Caco-2 (cell line): Measurements from ENCODE around the gene SPOP. TPM values are rescaled to one million over a fixed set of nuclear protein-coding genes. Genes with fewer than 3 reads are reported as not detected.

Source experiments
- BruUV-seq: library from RNA; stranded (reverse); fragments of 400-500 nt; replicated peaks from 2 replicates; lab custom pipeline; 2021; lab: Mats Ljungman, UMichigan
- CTCF ChIA-PET: fragments of 300-600 bp; sonication (Branson Sonifier 250); formaldehyde crosslinking; loops from one replicate; lab custom pipeline; 2022; ENCODE audit warnings: antibody characterized with exemption; lab: Charles Lee
- POLR2A ChIA-PET: fragments of 300-600 bp; sonication (Branson Sonifier 250); formaldehyde crosslinking; loops from one replicate; lab custom pipeline; 2022; ENCODE audit warnings: antibody characterized with exemption; lab: Charles Lee
- DNase-seq, 2 experiments: peaks; one replicate each; pipeline versions ENCODE4 v3.0.0 to v3.0.0-alpha.2; 2020 to 2022
- H3K27me3 ChIP-seq: replicated peaks from 2 replicates; pipeline ENCODE4 v1.6.0; 2011; ENCODE audit warnings: low read length; ENCODE audit not compliant: control insufficient read depth, insufficient read depth
- H3K36me3 ChIP-seq: 2 replicates; pipeline ENCODE4 v1.5.1; 2011; ENCODE audit warnings: low read length; ENCODE audit not compliant: control insufficient read depth, insufficient read depth
- H3K4me1 ChIP-seq: fragments of 250-450 bp; sonication (Bioruptor Pico); 2 replicates; pipeline ENCODE4 v1.5.1; 2020; ENCODE audit warnings: mild to moderate bottlenecking
- H3K4me3 ChIP-seq: 2 replicates; pipeline ENCODE4 v1.5.1; 2011; ENCODE audit warnings: low read depth, mild to moderate bottlenecking, control low read depth, low read length
- H3K9me3 ChIP-seq: fragments of 250-450 bp; sonication (Bioruptor Pico); 2 replicates; pipeline ENCODE4 v1.5.1; 2020; ENCODE audit warnings: mild to moderate bottlenecking, moderate library complexity
- H3K27ac Mint-ChIP-seq: one replicate; pipeline ENCODE4 v1.8.0; 2022; ENCODE audit warnings: mixed read lengths; ENCODE audit not compliant: unreplicated experiment
- H3K27me3 Mint-ChIP-seq: one replicate; pipeline ENCODE4 v1.8.0; 2022; ENCODE audit warnings: mixed read lengths; ENCODE audit not compliant: insufficient read depth, unreplicated experiment
- H3K36me3 Mint-ChIP-seq: one replicate; pipeline ENCODE4 v1.8.0; 2022; ENCODE audit warnings: mild to moderate bottlenecking, mixed read lengths; ENCODE audit not compliant: insufficient read depth, unreplicated experiment
- H3K4me1 Mint-ChIP-seq: one replicate; pipeline ENCODE4 v1.8.0; 2022; ENCODE audit warnings: low read depth, mixed read lengths; ENCODE audit not compliant: unreplicated experiment
- H3K4me3 Mint-ChIP-seq: one replicate; pipeline ENCODE4 v1.8.0; 2022; ENCODE audit warnings: mild to moderate bottlenecking, moderate library complexity, mixed read lengths; ENCODE audit not compliant: unreplicated experiment
- H3K9me3 Mint-ChIP-seq: one replicate; pipeline ENCODE4 v1.8.0; 2022; ENCODE audit warnings: mixed read lengths; ENCODE audit not compliant: unreplicated experiment
- intact Hi-C: fragments of 100-400 bp; cut with micrococcal nuclease; formaldehyde crosslinking; loops from one replicate; pipeline ENCODE4 v1.10.0; 2022; ENCODE audit not compliant: unreplicated experiment
- total RNA-seq: library from RNA; stranded (reverse); gene quantifications from 2 replicates; pipeline ENCODE4 v1.2.3, GENCODE V29; 2022
- TF ChIP-seq, protein P1 (sequence below), 2 experiments: fragments of 200-600 bp in 1 of 2; IDR thresholded peaks; 1 replicate in 1 of 2; 2 replicates in 1 of 2; pipeline versions ENCODE4 v1.5.1 to v1.8.0; 2011 to 2022; ENCODE audit warnings: antibody characterized with exemption in 1 of 2, control low read depth in 1 of 2, inconsistent platforms in 1 of 2, low read depth in 1 of 2, low read length in 1 of 2, mild to moderate bottlenecking in 1 of 2, moderate library complexity in 1 of 2; ENCODE audit not compliant: insufficient read depth in 1 of 2, severe bottlenecking in 1 of 2, unreplicated experiment in 1 of 2

The SPOP gene
- total RNA-seq, 1 experiment from 2014 or later = 70.2 TPM

DNA sequence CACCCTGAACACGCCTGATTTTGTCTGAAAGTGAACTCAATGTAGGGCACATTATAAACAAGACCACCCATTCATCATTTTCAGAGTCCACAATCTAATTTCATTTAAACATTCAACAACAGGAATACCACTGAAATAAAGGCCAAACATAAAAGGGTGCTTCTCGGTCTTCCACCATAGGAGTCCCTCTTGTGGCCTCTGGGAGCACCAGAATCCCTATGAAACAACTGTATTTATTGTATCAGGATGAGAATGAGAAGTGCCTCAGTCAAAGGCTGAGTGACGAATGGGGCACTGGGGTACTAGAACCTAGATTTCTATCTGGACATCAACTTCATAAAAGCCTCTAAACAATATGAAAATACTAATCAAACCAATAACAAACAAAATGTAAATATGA is 61.8 kb downstream of the SPOP start:
- H3K27ac Mint-ChIP-seq = no peak overlapping the region
- Histone ChIP-seq H3K27me3 (no peaks in the 10 kb centered on the region), H3K9me3 (no peaks in the 10 kb centered on the region), H3K36me3 (peaks cover 10% of the 10 kb centered on the region), H3K4me1 (peaks cover 20% of the 10 kb centered on the region), H3K4me3 (no peak overlapping the region)
- no peaks in the 10 kb centered on the region for H3K27me3 Mint-ChIP-seq
- H3K4me1 Mint-ChIP-seq = peaks cover 12% of the 10 kb centered on the region
- no peak overlapping the region for H3K4me3 Mint-ChIP-seq
- peak in 1 of 2 experiments; percentile 31 for DNase-seq
- CTCF ChIA-PET = interaction anchor here (1.3 kb wide), 1 partner anchor 17 kb away, joined by 3 read pairs; no protein-coding TSS in a partner anchor
- H3K36me3 Mint-ChIP-seq = peaks cover 41% of the 10 kb centered on the region
- POLR2A ChIA-PET = interaction anchor here (0.6 kb wide), 1 partner anchor 61 kb away, joined by 4 read pairs; no protein-coding TSS in a partner anchor
- H3K9me3 Mint-ChIP-seq = no peaks in the 10 kb centered on the region
- no TSS peak for BruUV-seq
- TF ChIP-seq, protein P1, sequence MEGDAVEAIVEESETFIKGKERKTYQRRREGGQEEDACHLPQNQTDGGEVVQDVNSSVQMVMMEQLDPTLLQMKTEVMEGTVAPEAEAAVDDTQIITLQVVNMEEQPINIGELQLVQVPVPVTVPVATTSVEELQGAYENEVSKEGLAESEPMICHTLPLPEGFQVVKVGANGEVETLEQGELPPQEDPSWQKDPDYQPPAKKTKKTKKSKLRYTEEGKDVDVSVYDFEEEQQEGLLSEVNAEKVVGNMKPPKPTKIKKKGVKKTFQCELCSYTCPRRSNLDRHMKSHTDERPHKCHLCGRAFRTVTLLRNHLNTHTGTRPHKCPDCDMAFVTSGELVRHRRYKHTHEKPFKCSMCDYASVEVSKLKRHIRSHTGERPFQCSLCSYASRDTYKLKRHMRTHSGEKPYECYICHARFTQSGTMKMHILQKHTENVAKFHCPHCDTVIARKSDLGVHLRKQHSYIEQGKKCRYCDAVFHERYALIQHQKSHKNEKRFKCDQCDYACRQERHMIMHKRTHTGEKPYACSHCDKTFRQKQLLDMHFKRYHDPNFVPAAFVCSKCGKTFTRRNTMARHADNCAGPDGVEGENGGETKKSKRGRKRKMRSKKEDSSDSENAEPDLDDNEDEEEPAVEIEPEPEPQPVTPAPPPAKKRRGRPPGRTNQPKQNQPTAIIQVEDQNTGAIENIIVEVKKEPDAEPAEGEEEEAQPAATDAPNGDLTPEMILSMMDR (IDR thresholded peaks at IDR 0.05; ENCODE audit: insufficient read depth in 1 of 2, low read depth in 1 of 2, low read length in 1 of 2, severe bottlenecking in 1 of 2, unreplicated experiment in 1 of 2) = peak; percentile 36 to 58
- intact Hi-C loops = no loop called here

DNA sequence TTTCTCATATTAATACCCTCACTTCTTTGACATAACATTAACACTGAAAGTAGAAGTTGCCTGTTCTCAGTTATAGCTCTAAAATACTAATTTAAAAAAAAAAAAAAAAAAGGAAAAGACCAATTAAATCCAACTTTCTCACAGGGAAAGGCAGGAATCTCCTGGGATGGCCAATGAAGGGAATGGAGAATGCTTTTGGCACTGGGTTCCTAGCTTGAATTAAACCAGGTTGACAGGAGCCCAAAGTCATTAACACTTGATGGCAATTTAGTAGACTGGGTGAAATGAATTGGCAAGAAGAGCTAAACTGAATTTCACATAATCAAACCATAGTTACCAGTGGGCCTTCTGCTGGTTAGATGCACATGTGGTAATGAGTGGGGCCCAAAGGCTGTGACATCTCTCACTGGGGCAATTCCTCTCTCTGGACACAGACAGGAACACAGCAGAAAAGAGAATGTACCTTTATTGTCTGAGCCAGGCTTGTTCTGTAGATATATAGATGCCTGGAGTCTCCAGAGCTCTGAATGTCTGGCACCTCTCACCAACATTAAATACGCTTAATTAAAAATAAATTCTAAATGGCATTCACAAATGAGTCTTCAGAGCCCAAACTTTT is 64.6 kb downstream of the SPOP start:
- TF ChIP-seq, protein P1 (IDR thresholded peaks at IDR 0.05; ENCODE audit: insufficient read depth in 1 of 2, low read depth in 1 of 2, low read length in 1 of 2, severe bottlenecking in 1 of 2, unreplicated experiment in 1 of 2) = no peak
- H3K9me3 Mint-ChIP-seq = no peaks in the 10 kb centered on the region
- H3K4me3 Mint-ChIP-seq = no peak overlapping the region
- peaks cover 4% of the 10 kb centered on the region for H3K4me1 Mint-ChIP-seq
- ChIA-PET CTCF (interaction anchor here (0.6 to 1.4 kb wide), 2 partner anchors 38 to 64 kb away, joined by 4 to 7 read pairs; no protein-coding TSS in a partner anchor), POLR2A (interaction anchor here (0.5 to 0.6 kb wide), 2 partner anchors 175 to 309 kb away, joined by 6 to 7 read pairs; partner anchors contain the start of gene KAT7)
- no peaks in the 10 kb centered on the region for H3K27me3 Mint-ChIP-seq
- H3K4me1 ChIP-seq = peaks cover 10% of the 10 kb centered on the region
- peaks cover 46% of the 10 kb centered on the region for H3K36me3 Mint-ChIP-seq
- intact Hi-C loops = no loop called here
- no TSS peak for BruUV-seq
- H3K4me3 ChIP-seq = no peak overlapping the region
- no peak for DNase-seq
- no peak overlapping the region for H3K27ac Mint-ChIP-seq
- peaks cover 4% of the 10 kb centered on the region for H3K36me3 ChIP-seq
- no peaks in the 10 kb centered on the region for H3K27me3 ChIP-seq
- H3K9me3 ChIP-seq = no peaks in the 10 kb centered on the region

DNA sequence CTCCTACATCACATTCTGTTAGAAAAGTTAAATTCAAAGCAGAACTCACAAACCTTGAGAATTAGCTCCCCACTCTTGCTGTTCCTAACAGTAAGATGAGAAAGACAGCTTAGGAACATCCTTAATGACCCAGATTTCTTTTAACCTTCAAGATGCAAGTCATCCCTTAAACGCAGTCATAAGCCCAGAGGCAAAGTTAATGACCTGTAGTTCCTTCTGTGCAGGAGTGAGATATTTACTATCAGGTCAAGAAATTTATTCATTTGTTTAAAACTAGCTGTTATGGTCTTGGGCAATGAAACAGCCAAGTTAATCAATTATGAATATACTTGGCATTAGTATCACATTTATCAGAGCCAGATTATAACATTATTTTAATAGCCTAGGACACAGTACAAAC is 65.2 kb downstream of the SPOP start:
- no peaks in the 10 kb centered on the region for H3K9me3 ChIP-seq
- H3K36me3 Mint-ChIP-seq = peaks cover 46% of the 10 kb centered on the region
- H3K36me3 ChIP-seq = peaks cover 4% of the 10 kb centered on the region
- H3K27ac Mint-ChIP-seq = no peak overlapping the region
- H3K4me1 Mint-ChIP-seq = no peaks in the 10 kb centered on the region
- no TSS peak for BruUV-seq
- H3K4me3 ChIP-seq = no peak overlapping the region
- CTCF ChIA-PET = interaction anchor here (0.6 to 1.4 kb wide), 2 partner anchors 38 to 65 kb away, joined by 4 to 7 read pairs; no protein-coding TSS in a partner anchor
- POLR2A ChIA-PET = interaction anchor here (0.5 to 0.6 kb wide), 2 partner anchors 176 to 309 kb away, joined by 6 to 7 read pairs; partner anchors contain the start of gene KAT7
- no peak overlapping the region for H3K4me3 Mint-ChIP-seq
- H3K27me3 Mint-ChIP-seq = no peaks in the 10 kb centered on the region
- TF ChIP-seq, protein P1 (IDR thresholded peaks at IDR 0.05; ENCODE audit: insufficient read depth in 1 of 2, low read depth in 1 of 2, low read length in 1 of 2, severe bottlenecking in 1 of 2, unreplicated experiment in 1 of 2) = no peak
- DNase-seq = no peak
- H3K4me1 ChIP-seq = peaks cover 5% of the 10 kb centered on the region; the same call in 1 of the 2 replicates
- H3K27me3 ChIP-seq = no peaks in the 10 kb centered on the region
- intact Hi-C loops = no loop called here
- no peaks in the 10 kb centered on the region for H3K9me3 Mint-ChIP-seq
